Body of pancreas (tissue), 4 donors: ENCODE measurements around the gene CACNA2D3.

Experiments used
- POLR2A ChIP-seq, 3 donors: fragments of 450-650 bp; IDR thresholded peaks; one replicate each; pipeline ENCODE4 v1.6.1; 2016; ENCODE audit warnings: antibody characterized with exemption in 3 of 3, mild to moderate bottlenecking in 2 of 3
- TF ChIP-seq, protein P1 (sequence below), 7 experiments: fragments of 450-650 bp in 4 of 7; fragments of 200-600 bp in 3 of 7; sonication (generic) in 3 of 7; IDR thresholded peaks; one replicate each; pipeline ENCODE4 v1.5.1; 2016 to 2019; ENCODE audit warnings: antibody characterized with exemption in 7 of 7

DNA sequence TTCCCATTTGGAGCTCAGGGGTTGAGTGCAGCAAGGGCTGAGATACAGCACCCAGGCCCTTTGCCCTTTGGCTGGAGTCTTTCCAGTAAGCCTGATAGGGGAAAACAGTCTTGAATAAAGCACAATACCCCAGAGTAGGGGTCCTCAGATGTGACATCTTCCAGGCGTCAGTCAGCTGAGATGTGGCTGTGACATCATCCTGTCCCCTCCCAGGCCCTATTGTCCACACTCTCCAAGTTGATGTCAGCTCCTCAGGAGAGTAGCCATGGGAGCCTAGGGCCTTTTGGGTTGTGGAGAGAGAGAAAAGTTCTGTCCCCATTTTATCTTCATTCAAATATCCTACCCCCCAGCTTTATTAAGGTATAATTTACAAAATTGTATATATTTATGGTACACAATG lies 92.5 kb downstream of the CACNA2D3 start:
- TF ChIP-seq, protein P1, sequence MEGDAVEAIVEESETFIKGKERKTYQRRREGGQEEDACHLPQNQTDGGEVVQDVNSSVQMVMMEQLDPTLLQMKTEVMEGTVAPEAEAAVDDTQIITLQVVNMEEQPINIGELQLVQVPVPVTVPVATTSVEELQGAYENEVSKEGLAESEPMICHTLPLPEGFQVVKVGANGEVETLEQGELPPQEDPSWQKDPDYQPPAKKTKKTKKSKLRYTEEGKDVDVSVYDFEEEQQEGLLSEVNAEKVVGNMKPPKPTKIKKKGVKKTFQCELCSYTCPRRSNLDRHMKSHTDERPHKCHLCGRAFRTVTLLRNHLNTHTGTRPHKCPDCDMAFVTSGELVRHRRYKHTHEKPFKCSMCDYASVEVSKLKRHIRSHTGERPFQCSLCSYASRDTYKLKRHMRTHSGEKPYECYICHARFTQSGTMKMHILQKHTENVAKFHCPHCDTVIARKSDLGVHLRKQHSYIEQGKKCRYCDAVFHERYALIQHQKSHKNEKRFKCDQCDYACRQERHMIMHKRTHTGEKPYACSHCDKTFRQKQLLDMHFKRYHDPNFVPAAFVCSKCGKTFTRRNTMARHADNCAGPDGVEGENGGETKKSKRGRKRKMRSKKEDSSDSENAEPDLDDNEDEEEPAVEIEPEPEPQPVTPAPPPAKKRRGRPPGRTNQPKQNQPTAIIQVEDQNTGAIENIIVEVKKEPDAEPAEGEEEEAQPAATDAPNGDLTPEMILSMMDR (IDR thresholded peaks at IDR 0.05): no peak
- no peak for TF ChIP-seq POLR2A (IDR thresholded peaks at IDR 0.05)
